Right lung (tissue), 5 donors: ENCODE data around the gene CDH8. TPM values are rescaled to one million over a fixed set of nuclear protein-coding genes. Genes with fewer than 3 reads are reported as not detected.

Experiments used
- DNase-seq, 2 donors: peaks; one replicate each; pipeline ENCODE4 v3.0.0-alpha.2; 2013
- polyA plus RNA-seq, 5 donors: library from polyadenylated mRNA; unstranded; fragments of 120-200 nt; gene quantifications; one replicate each; pipeline versions ENCODE4 v1.2.1 to v1.2.3, GENCODE V29; 2013; ENCODE audit warnings: inconsistent platforms in 1 of 5, low replicate concordance in 1 of 5; ENCODE audit not compliant: insufficient read length in 5 of 5, insufficient read depth in 1 of 5

Gene CDH8
- polyA plus RNA-seq, 5 donors, result 0.96 to 1.6 (median 1.4) TPM

GRCh38 chr16:62034231-62035114 is 1.8 kb downstream of the CDH8 start:
- DNase-seq, result no peak

- no peak for DNase-seq
Observed at GRCh38 chr16:62033065-62033464, 3.2 kb downstream of the CDH8 start.

GRCh38 chr16:62029947-62030346 is 6.3 kb downstream of the CDH8 start:
- no peak for DNase-seq

GRCh38 chr16:62022688-62023087 is 13.6 kb downstream of the CDH8 start:
- DNase-seq, result no peak

- no peak for DNase-seq
Observed at GRCh38 chr16:62021161-62021581, 15.1 kb downstream of the CDH8 start.

GRCh38 chr16:62020681-62021080 is 15.6 kb downstream of the CDH8 start:
- no peak for DNase-seq

- DNase-seq, result no peak
Observed at GRCh38 chr16:62019851-62020250, 16.4 kb downstream of the CDH8 start.

- no peak for DNase-seq
Observed at GRCh38 chr16:62018301-62019060, 17.8 kb downstream of the CDH8 start.

- no peak for DNase-seq
Observed at GRCh38 chr16:62014319-62014923, 21.8 kb downstream of the CDH8 start.

- DNase-seq, result no peak
Observed at GRCh38 chr16:62010186-62010585, 26.1 kb downstream of the CDH8 start.

- DNase-seq, result no peak
Observed at GRCh38 chr16:61998460-61998859, 37.8 kb downstream of the CDH8 start.

- no peak for DNase-seq
Observed at GRCh38 chr16:61993108-61993507, 43.1 kb downstream of the CDH8 start.

- DNase-seq, result no peak
Observed at GRCh38 chr16:61987474-61988012, 48.7 kb downstream of the CDH8 start.

- DNase-seq, result no peak
Observed at GRCh38 chr16:61969077-61969382, 67.2 kb downstream of the CDH8 start.

- DNase-seq, result no peak
Observed at GRCh38 chr16:61968242-61969076, 67.8 kb downstream of the CDH8 start.

- no peak for DNase-seq
Observed at GRCh38 chr16:61957075-61957855, 79.0 kb downstream of the CDH8 start.

GRCh38 chr16:61952841-61953240 is 83.4 kb downstream of the CDH8 start:
- no peak for DNase-seq

GRCh38 chr16:61948414-61948813 is 87.8 kb downstream of the CDH8 start:
- DNase-seq, result no peak

- DNase-seq, result no peak
Observed at GRCh38 chr16:61946019-61946418, 90.2 kb downstream of the CDH8 start.

GRCh38 chr16:61945511-61945910 is 90.7 kb downstream of the CDH8 start:
- no peak for DNase-seq

- no peak for DNase-seq
Observed at GRCh38 chr16:61944004-61944403, 92.2 kb downstream of the CDH8 start.
